ENCODE data around the gene RFXANK. TPM values are rescaled to one million over a fixed set of nuclear protein-coding genes. Genes with fewer than 3 reads are reported as not detected.
A peak's percentile ranks its signal among the peaks of the same experiment; 100 is the strongest.
"Not testable (repeated sequence)": the region's sequence is repeated elsewhere in the genome, so short reads cannot be mapped to it uniquely, and the experiment has no call there.

The RFXANK gene
- total RNA-seq, 2 experiments from 2014 or later = 100 to 102 TPM

DNA sequence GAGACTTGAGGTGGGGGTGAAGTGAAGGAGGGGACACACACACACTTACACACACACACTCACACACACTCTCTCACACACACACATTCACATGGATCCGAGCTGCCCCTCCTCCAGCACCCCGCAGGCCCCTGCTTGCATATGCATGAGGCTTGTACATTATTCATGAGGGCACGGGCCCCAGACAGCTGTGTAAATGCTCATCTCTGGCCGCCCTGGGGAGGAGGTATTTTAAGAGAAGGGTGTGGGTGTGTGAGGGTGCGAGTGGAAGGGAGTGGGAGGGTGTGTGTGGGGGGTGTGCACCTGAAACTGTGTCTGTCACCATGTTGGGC lies 22.1 kb downstream of the RFXANK start:
- H3K27me3 Mint-ChIP-seq = peaks cover 48% of the 10 kb centered on the region
- POLR2A ChIA-PET = no interaction called here

DNA sequence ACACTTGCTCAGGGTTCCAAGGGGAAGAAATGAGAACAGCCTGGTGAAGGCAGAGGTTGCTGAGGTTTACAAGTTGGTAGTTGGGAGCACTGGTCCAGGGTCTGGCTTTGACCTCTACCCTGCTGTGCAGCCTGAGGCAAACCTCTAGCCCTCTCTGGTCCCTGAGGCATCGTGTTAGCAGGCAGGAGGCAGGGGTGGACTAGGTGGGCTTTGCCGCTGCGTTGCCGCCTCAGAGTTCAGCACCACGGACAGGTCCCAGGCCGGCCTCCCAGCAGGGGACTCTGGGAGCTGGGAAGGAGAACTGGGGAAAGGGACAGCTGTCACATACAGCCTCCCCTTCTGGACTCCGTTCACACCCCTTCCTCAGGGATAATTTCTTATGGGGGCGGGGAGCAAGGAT lies 22.8 kb downstream of the RFXANK start:
- Mint-ChIP-seq H3K36me3 (ENCODE audit: low read depth) (no peaks in the 10 kb centered on the region), H3K4me1 (no peaks in the 10 kb centered on the region), H3K4me3 (no peak overlapping the region), H3K27me3 (peaks cover 48% of the 10 kb centered on the region), H3K27ac (no peak overlapping the region), H3K9me3 (no peaks in the 10 kb centered on the region)
- peak; percentile 47 for DNase-seq
- POLR2A ChIA-PET = no interaction called here
- CTCF ChIA-PET = interaction anchor here (0.8 kb wide), 1 partner anchor 11 kb away, joined by 3 read pairs; no protein-coding TSS in a partner anchor

More for the DNA sequence above, 22.1 kb downstream of the RFXANK start:
- no peak for DNase-seq
- no peak overlapping the region for H3K4me3 Mint-ChIP-seq
- CTCF ChIA-PET = interaction anchor here (0.8 kb wide), 1 partner anchor 12 kb away, joined by 3 read pairs; no protein-coding TSS in a partner anchor
- no peaks in the 10 kb centered on the region for H3K36me3 Mint-ChIP-seq (ENCODE audit: low read depth)
- no peak overlapping the region for H3K27ac Mint-ChIP-seq
- no peaks in the 10 kb centered on the region for H3K9me3 Mint-ChIP-seq
- H3K4me1 Mint-ChIP-seq = peaks cover under 1% of the 10 kb centered on the region

DNA sequence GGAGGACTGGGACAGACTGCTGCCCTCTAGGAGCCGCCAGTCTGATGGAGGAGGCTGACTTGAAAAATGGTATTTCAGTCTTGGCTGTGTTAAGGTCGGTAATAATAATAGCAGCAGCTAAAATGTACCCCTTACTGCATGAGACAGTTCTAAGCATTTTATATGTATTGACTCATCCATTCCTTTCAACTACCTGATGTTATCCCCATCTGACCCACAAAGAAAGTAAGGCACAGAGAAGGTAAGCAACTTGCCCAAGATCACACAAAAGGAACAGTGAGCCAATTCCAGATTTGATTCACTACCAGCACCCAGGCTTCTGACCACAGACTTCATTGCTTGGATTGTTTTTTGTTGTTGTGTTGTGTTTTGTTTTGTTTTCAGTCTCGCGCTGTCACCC lies 23.7 kb downstream of the RFXANK start:
- peaks cover 45% of the 10 kb centered on the region for H3K27me3 Mint-ChIP-seq

DNA sequence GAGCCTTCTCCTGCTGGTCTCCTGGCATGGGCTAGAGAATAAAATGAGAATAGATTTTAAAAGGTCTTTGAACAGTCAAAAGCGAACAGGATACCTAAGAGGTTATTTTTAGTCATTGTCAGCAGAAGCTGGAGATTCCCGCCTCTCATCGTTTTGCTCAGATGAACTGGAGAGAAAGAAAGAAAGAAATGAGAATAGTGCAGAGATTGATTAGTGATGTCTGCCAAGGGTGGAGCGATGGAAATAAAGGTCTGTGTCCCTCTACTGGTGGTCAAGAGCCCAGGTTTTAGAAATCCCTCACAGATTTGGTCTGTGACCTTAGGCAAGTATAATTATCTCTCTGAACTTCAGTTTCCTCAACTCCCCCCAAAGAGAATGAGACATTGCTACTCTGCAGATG lies 25.0 kb downstream of the RFXANK start:
- ChIA-PET POLR2A (no interaction called here), CTCF (no interaction called here)
- Mint-ChIP-seq H3K4me1 (no peaks in the 10 kb centered on the region), H3K4me3 (no peak overlapping the region), H3K27ac (no peak overlapping the region), H3K27me3 (peaks cover 39% of the 10 kb centered on the region), H3K36me3 (ENCODE audit: low read depth) (no peaks in the 10 kb centered on the region), H3K9me3 (no peaks in the 10 kb centered on the region)
- DNase-seq = no peak

More for the DNA sequence above, 23.7 kb downstream of the RFXANK start:
- Mint-ChIP-seq H3K4me3 (no peak overlapping the region), H3K27ac (no peak overlapping the region), H3K9me3 (no peaks in the 10 kb centered on the region), H3K36me3 (ENCODE audit: low read depth) (no peaks in the 10 kb centered on the region), H3K4me1 (no peaks in the 10 kb centered on the region)
- DNase-seq = no peak
- ChIA-PET CTCF (no interaction called here), POLR2A (interaction anchor here (1.0 kb wide), 1 partner anchor 26 kb away, joined by 3 read pairs; no protein-coding TSS in a partner anchor)

DNA sequence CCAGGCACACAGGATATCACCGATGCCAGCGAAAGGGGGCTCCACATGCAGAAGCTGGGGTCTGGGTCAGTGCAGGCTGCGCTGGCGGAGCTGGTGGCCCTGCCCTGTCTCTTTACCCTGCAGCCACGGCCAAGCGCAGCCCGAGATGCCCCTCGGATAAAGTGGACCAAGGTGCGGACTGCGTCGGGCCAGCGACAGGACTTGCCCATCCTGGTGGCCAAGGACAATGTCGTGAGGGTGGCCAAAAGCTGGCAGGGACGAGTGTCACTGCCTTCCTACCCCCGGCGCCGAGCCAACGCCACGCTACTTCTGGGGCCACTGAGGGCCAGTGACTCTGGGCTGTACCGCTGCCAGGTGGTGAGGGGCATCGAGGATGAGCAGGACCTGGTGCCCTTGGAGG lies 26.9 kb downstream of the RFXANK start:
- no peak overlapping the region for H3K27ac Mint-ChIP-seq
- H3K4me1 Mint-ChIP-seq = no peaks in the 10 kb centered on the region
- CTCF ChIA-PET = no interaction called here
- H3K4me3 Mint-ChIP-seq = no peak overlapping the region
- H3K9me3 Mint-ChIP-seq = no peaks in the 10 kb centered on the region
- no peaks in the 10 kb centered on the region for H3K36me3 Mint-ChIP-seq (ENCODE audit: low read depth)
- peaks cover 29% of the 10 kb centered on the region for H3K27me3 Mint-ChIP-seq
- POLR2A ChIA-PET = no interaction called here
- DNase-seq = no peak

DNA sequence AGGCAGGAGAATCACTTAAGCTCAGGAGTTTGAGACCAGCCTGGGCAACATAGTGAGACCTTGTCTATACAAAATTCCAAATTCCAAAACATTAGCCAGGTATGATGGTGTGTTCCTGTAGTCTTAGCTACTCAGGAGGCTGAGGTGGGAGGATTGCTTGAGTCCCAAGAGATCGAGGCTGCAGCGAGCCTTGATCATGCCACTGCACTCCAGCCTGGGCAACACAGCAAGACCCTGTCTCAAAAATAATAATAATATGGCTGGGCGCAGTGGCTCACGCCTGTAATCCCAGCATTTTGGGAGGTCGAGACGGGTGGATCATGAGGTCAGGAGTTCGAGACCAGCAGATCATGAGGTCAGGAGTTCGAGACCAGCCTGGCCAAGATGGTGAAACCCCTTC lies 28.9 kb downstream of the RFXANK start:
- ChIA-PET POLR2A (interaction anchor here (1.1 kb wide), 1 partner anchor 29 kb away, joined by 3 read pairs; the partner anchor contains the start of gene BORCS8), CTCF (interaction anchor here (0.6 kb wide), 1 partner anchor 47 kb away, joined by 4 read pairs; no protein-coding TSS in a partner anchor)
- H3K4me1 Mint-ChIP-seq; H3K4me3 Mint-ChIP-seq; H3K36me3 Mint-ChIP-seq (ENCODE audit: low read depth); H3K27ac Mint-ChIP-seq; H3K9me3 Mint-ChIP-seq; DNase-seq: not testable (repeated sequence)
- H3K27me3 Mint-ChIP-seq = peaks cover 24% of the 10 kb centered on the region

DNA sequence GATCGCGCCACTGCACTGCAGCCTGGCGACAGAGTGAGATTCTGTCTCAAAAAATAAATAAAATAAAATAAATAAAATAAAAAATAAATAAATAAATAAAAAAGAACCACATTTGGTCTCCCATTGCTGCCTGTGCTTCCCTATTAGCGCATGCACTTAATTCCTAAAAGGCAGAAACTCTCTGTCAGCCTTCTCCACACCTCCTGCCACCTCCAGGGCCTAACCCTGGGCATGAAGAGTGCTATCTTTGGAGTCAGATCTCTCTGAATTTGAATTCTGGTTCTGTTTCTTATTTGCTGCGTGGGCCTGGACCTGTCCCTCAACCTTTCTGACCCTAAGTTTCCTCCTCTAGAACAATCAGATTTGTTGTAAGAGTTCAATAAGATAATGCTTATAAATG lies 31.0 kb downstream of the RFXANK start:
- Mint-ChIP-seq H3K27ac (no peak overlapping the region), H3K27me3 (peaks cover 13% of the 10 kb centered on the region), H3K36me3 (ENCODE audit: low read depth) (no peaks in the 10 kb centered on the region), H3K4me1 (peaks cover 6% of the 10 kb centered on the region), H3K9me3 (no peaks in the 10 kb centered on the region), H3K4me3 (no peak overlapping the region)
- POLR2A ChIA-PET = interaction anchor here (1.5 kb wide), 1 partner anchor 20 kb away, joined by 4 read pairs; the partner anchor contains the start of gene NR2C2AP
- DNase-seq = no peak
- CTCF ChIA-PET = interaction anchor here (1.0 kb wide), 1 partner anchor 77 kb away, joined by 4 read pairs; no protein-coding TSS in a partner anchor

DNA sequence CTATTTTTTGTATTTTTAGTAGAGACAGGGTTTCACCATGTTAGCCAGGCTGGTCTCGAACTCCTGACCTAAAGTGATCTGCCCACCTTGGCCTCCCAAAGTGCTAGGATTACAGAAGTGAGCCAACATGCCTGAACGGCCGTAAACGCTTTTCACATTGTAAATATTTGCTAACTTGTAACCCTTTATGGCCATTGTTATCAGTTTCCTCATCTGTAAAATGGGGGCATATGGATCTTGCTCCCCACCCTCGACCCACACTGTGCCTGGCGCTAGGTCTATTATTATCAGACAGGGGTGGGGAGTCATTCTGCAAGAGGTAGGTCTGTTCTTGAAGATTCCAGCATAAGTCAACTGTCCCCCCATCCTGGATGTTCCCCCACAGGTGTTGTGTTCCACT lies 31.6 kb downstream of the RFXANK start:
- Mint-ChIP-seq H3K4me1 (peaks cover 6% of the 10 kb centered on the region), H3K36me3 (ENCODE audit: low read depth) (no peaks in the 10 kb centered on the region), H3K9me3 (no peaks in the 10 kb centered on the region), H3K4me3 (no peak overlapping the region), H3K27ac (no peak overlapping the region), H3K27me3 (peaks cover 17% of the 10 kb centered on the region)
- ChIA-PET POLR2A (interaction anchor here (2.1 to 2.6 kb wide), 2 partner anchors 20 to 22 kb away, joined by 6 to 8 read pairs; partner anchors contain the start of gene NR2C2AP), CTCF (interaction anchor here (1.6 to 2.4 kb wide), 3 partner anchors 19 to 49 kb away, joined by 4 to 9 read pairs (median 8); partner anchors contain the start of genes BORCS8 and RFXANK)
- DNase-seq = no peak

DNA sequence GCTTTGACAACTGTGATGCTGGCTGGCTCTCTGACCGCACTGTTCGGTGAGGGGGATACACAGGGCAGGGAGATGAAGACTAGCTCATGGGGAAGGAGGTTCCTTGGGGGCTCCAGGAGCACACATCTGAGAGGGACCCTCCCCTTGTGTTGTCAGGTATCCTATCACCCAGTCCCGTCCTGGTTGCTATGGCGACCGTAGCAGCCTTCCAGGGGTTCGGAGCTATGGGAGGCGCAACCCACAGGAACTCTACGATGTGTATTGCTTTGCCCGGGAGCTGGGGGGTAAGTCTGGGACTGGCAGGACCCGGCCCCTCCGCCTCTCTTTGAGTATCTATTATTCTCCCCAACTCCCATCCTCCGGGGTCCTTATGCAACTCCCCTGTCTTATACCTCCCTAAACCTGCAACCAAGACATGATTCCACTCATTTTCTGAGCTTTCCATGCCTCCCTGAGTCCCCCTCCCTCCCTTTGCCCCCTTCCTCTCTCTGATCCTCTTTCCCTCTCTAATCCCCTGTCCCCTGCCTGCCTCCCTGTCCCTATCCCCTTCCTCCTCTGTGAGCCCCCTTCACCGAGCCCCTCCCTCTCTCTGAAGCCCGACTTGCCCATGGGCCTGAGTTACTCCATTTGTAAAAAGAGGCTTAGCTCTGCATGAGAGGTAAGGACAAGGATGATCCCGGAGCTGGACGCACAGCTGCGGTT lies 32.2 kb downstream of the RFXANK start:
- peak overlapping the region; percentile 56 for H3K4me3 Mint-ChIP-seq
- ChIA-PET POLR2A (interaction anchor here (0.6 to 2.6 kb wide), 5 partner anchors 21 to 33 kb away, joined by 3 to 8 read pairs (median 6); partner anchors contain the start of genes BORCS8, NR2C2AP and RFXANK), CTCF (interaction anchor here (0.7 to 2.4 kb wide), 8 partner anchors 10 to 165 kb away, joined by 3 to 10 read pairs (median 8); partner anchors contain the start of genes BORCS8 and RFXANK)
- H3K27ac Mint-ChIP-seq = no peak overlapping the region
- no peaks in the 10 kb centered on the region for H3K36me3 Mint-ChIP-seq (ENCODE audit: low read depth)
- H3K9me3 Mint-ChIP-seq = no peaks in the 10 kb centered on the region
- peaks cover 17% of the 10 kb centered on the region for H3K27me3 Mint-ChIP-seq
- no peak for DNase-seq
- peaks cover 6% of the 10 kb centered on the region for H3K4me1 Mint-ChIP-seq

DNA sequence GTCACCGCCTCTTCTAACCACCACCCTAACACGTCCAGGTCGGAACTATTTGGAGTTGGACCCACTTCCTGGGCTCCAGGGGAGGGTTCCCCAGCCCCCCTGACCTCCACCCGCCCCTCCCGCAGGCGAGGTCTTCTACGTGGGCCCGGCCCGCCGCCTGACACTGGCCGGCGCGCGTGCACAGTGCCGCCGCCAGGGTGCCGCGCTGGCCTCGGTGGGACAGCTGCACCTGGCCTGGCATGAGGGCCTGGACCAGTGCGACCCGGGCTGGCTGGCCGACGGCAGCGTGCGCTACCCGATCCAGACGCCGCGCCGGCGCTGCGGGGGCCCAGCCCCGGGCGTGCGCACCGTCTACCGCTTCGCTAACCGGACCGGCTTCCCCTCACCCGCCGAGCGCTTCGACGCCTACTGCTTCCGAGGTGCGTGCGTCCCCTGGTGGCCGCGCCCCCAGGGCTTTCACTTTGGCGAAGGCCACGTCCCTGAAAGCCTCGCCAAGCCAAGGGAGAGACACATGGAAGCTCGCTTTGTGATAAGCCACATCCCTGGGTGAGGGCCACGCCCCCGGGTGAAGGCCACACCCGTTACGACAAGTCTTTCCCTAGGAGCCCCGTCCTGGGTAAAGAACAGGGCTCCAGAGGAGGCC lies 32.9 kb downstream of the RFXANK start:
- peaks cover 6% of the 10 kb centered on the region for H3K4me1 Mint-ChIP-seq
- CTCF ChIA-PET = interaction anchor here (0.7 to 2.4 kb wide), 11 partner anchors 10 to 195 kb away, joined by 3 to 10 read pairs (median 4); partner anchors contain the start of genes BORCS8 and RFXANK
- no peak overlapping the region for H3K27ac Mint-ChIP-seq
- no peaks in the 10 kb centered on the region for H3K9me3 Mint-ChIP-seq
- peaks cover 17% of the 10 kb centered on the region for H3K27me3 Mint-ChIP-seq
- peak; percentile 82 for DNase-seq
- POLR2A ChIA-PET = interaction anchor here (0.5 to 2.6 kb wide), 6 partner anchors 22 to 35 kb away, joined by 3 to 8 read pairs (median 4); partner anchors contain the start of genes BORCS8, NR2C2AP and RFXANK
- peak overlapping the region; percentile 65 for H3K4me3 Mint-ChIP-seq
- H3K36me3 Mint-ChIP-seq (ENCODE audit: low read depth) = no peaks in the 10 kb centered on the region

DNA sequence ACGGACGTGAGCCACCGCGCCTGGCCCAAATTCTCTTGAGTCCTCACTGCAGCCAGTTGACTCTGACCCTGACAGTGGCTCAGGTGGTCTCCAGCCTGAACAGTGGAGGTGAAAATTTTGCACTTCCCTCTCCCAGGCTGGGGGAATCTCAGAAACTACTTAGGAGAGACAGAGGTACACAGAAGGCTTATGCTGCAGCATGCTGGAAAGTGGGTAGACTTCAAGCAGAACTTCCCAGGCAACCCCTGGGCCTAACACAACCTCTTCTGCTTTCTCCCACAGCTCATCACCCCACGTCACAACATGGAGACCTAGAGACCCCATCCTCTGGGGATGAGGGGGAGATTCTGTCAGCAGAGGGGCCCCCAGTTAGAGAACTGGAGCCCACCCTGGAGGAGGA lies 34.1 kb downstream of the RFXANK start:
- POLR2A ChIA-PET = interaction anchor here (2.6 kb wide), 1 partner anchor 23 kb away, joined by 8 read pairs; the partner anchor contains the start of gene NR2C2AP
- H3K27me3 Mint-ChIP-seq = peaks cover 17% of the 10 kb centered on the region
- DNase-seq = no peak
- no peaks in the 10 kb centered on the region for H3K36me3 Mint-ChIP-seq (ENCODE audit: low read depth)
- H3K9me3 Mint-ChIP-seq = no peaks in the 10 kb centered on the region
- H3K27ac Mint-ChIP-seq = no peak overlapping the region
- CTCF ChIA-PET = interaction anchor here (1.0 to 2.4 kb wide), 8 partner anchors 8 to 80 kb away, joined by 3 to 10 read pairs (median 8); partner anchors contain the start of genes BORCS8 and RFXANK
- H3K4me3 Mint-ChIP-seq = no peak overlapping the region
- H3K4me1 Mint-ChIP-seq = peaks cover 6% of the 10 kb centered on the region

DNA sequence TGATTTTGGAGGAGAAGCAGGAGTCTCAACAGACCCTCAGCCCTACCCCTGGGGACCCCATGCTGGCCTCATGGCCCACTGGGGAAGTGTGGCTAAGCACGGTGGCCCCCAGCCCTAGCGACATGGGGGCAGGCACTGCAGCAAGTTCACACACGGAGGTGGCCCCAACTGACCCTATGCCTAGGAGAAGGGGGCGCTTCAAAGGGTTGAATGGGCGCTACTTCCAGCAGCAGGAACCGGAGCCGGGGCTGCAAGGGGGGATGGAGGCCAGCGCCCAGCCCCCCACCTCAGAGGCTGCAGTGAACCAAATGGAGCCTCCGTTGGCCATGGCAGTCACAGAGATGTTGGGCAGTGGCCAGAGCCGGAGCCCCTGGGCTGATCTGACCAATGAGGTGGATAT lies 34.6 kb downstream of the RFXANK start:
- no peak overlapping the region for H3K4me3 Mint-ChIP-seq
- CTCF ChIA-PET = interaction anchor here (1.3 kb wide), 1 partner anchor 81 kb away, joined by 3 read pairs; no protein-coding TSS in a partner anchor
- POLR2A ChIA-PET = no interaction called here
- no peaks in the 10 kb centered on the region for H3K36me3 Mint-ChIP-seq (ENCODE audit: low read depth)
- no peaks in the 10 kb centered on the region for H3K9me3 Mint-ChIP-seq
- no peak overlapping the region for H3K27ac Mint-ChIP-seq
- peaks cover 6% of the 10 kb centered on the region for H3K4me1 Mint-ChIP-seq
- H3K27me3 Mint-ChIP-seq = peaks cover 17% of the 10 kb centered on the region
- no peak for DNase-seq

DNA sequence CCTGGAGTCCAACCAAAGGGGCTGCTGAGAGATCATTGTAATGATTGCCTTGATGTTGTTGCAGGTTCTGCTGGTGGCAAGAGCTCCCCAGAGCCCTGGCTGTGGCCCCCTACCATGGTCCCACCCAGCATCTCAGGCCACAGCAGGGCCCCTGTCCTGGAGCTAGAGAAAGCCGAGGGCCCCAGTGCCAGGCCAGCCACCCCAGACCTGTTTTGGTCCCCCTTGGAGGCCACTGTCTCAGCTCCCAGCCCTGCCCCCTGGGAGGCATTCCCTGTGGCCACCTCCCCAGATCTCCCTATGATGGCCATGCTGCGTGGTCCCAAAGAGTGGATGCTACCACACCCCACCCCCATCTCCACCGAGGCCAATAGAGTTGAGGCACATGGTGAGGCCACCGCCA lies 35.2 kb downstream of the RFXANK start:
- no peak for DNase-seq
- Mint-ChIP-seq H3K9me3 (no peaks in the 10 kb centered on the region), H3K4me3 (no peak overlapping the region), H3K27me3 (peaks cover 19% of the 10 kb centered on the region), H3K4me1 (peaks cover 6% of the 10 kb centered on the region), H3K27ac (no peak overlapping the region), H3K36me3 (ENCODE audit: low read depth) (no peaks in the 10 kb centered on the region)
- POLR2A ChIA-PET = no interaction called here
- CTCF ChIA-PET = interaction anchor here (1.3 kb wide), 1 partner anchor 81 kb away, joined by 3 read pairs; no protein-coding TSS in a partner anchor
